ENCODE measurements around the gene LRP2.
A peak's percentile ranks its signal among the peaks of the same experiment; 100 is the strongest.

The LRP2 gene

DNA sequence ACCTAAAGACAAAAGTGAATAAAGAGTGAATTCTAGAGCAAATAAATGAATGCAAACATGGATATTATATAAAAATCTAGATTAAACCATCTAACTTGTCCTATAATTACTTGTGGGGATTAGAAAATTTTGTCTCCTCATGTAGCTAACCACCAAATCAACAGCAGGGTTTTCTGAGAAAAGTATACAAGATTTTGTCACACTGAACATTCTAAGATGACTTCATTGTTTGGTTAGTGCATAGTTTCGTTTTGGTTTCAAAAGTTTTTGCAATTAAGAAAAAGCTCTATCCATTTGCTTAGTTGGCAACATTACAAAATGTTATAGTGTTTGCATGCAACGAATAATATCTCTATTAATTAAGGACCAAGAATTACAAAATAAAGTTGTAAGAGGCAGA lies 125.0 kb downstream of the LRP2 start:
- no peak for DNase-seq

- DNase-seq: no peak
Measured at GRCh38 chr2:169232551-169233154, 129.7 kb downstream of the LRP2 start.

DNA sequence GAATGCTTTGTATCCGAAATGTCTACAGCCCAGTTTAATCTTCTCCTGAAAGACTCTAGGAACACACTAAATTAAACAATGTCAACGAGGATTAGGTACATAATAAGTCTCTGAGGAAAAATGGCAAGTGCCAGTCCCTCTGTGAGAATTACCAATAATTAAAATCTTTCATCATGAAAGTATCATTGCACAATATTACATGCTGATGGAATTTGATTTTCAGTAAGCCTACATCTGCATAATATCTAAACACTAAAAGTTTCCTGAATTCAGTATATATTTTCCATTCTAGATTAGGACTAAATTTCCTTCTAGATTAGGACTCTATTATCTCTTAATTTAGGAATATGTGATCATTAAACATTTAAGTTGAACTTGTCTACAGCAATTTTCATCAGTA lies 132.1 kb downstream of the LRP2 start:
- no peak for DNase-seq

DNA sequence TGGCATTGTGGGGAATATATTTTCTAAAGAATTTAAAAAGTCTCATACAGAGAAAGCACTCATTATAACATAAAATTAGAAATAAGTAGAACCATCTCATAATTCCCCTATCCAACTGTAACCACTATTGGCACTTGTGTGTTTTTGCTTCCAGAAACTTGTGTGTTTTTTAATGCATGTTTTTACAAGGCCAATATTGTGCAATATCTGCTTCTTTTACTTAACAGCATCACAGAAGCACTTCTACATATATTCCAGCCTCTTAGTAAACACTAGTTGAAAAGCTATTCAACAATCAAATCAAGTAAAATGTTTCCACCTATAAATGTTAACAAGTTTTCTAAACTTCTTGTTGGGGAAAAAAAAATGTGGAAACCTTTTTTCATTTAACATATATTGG lies 132.7 kb downstream of the LRP2 start:
- no peak for DNase-seq

- no peak for DNase-seq
Measured at GRCh38 chr2:169225906-169226305, 136.4 kb downstream of the LRP2 start.

DNA sequence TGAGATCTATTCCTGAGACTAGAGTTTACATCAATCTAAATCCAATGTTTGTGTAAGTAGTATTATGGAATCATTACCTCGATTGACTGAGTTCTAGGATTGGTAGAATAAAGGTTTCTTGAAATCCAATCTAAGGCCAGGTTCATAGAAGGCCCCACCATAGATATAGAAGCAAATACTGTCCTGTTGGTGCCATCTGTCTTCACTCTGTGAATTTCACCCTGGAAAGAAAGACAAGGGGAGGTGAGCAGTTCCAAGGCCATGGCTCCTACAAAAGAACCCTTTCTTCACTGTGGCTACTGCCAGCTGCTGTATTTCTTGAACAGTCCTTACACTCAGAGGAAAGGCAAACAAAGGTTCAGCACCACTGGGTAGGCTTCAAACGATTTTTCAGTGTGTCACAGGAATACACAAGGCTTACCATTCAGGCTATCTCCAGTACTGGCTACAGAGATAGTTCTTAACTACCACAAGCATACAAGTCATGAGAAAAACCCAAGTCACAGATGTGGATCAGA lies 137.0 kb downstream of the LRP2 start:
- no peak for DNase-seq

GRCh38 chr2:169222665-169223064 lies 139.7 kb downstream of the LRP2 start:
- no peak for DNase-seq

DNA sequence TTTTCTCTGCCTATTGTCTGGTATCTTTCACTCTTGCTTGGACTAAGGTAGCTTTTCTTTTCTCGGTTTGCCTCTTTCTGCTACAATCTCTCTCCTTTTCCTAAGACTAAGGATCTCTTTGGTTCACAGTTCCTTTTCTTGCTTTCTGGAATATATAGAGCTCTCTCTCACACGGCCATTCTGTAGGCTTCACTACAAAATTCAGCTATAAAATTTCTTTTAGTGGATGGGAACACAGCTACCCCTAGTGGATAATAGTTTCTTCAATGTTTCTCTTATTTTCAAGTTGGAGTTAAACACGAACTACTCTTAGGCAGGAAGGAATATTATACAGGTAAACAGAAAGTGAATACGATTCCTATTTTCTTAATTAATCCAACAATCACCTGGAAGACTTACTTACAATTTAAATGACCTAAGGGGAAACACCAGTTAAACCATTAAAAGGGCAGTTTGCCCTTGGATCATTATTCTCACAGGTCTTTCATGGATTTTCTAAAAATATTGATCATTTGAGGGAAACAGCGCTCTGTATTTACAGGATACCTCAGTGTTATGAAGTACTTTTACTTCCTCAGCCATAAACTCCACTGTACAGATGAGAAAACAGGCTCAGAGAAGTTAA lies 140.5 kb downstream of the LRP2 start:
- peak; percentile 20 to 58 for DNase-seq

- no peak for DNase-seq
Measured at GRCh38 chr2:169210917-169211316, 151.4 kb downstream of the LRP2 start.

- no peak for DNase-seq
Measured at GRCh38 chr2:169208026-169208425, 154.3 kb downstream of the LRP2 start.

DNA sequence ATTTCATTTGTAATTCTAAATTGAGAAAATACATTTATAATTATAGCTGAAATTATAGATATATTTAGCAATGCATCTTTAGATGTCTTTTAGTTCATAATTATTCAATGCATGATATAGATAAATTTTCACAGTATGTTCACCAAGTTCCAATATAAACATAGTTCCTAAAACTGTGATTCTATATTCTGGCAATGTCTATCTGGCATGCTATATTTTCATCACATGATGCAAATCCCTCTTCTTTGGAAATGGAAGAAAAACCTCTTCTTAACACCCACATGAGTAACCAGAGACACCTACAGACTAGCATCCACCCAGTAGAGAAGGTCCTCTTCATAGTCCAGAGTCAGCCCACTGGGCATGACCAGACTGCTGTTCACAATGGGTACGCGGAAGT lies 157.2 kb downstream of the LRP2 start:
- DNase-seq: no peak

DNA sequence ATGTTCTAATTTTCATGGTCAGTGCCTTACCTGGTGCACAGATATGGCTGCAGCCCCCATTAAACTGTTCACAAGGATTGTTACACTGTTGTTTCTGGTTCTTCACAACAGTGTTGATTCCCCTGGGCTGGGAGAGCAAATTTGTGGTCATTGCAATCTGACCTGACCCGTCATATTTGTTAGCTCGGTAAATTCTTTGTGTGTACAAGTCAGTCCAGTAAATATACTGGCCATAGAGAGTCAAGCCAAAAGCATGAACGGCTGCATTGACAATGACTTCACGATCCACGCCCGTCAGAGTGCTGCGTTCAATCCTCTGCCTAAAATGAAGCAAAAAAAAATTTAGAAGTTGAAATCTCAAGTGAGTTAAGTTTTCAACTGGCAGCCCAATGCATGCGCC lies 158.4 kb downstream of the LRP2 start:
- no peak for DNase-seq

GRCh38 chr2:169200756-169201155 lies 161.6 kb downstream of the LRP2 start:
- no peak for DNase-seq

DNA sequence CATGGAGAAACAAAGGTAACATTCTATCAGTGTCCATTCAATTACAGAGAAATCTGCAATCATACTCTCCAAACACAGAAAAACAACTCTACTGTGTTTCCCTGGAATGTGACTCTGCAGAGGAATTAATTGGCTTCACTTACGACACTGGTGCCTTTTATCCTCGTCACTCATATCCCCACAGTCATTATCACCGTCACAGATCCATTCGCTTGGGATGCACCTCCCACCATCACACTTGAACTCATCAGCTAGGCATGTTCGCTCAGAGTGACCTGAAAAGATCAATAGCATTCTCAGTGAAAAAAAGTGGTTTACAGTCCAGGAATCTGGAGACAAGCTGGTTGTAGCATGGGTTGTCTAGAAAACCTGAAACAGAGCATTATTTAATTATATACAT lies 168.7 kb downstream of the LRP2 start:
- no peak for DNase-seq

- no peak for DNase-seq
Measured at GRCh38 chr2:169190197-169190775, 172.0 kb downstream of the LRP2 start.

DNA sequence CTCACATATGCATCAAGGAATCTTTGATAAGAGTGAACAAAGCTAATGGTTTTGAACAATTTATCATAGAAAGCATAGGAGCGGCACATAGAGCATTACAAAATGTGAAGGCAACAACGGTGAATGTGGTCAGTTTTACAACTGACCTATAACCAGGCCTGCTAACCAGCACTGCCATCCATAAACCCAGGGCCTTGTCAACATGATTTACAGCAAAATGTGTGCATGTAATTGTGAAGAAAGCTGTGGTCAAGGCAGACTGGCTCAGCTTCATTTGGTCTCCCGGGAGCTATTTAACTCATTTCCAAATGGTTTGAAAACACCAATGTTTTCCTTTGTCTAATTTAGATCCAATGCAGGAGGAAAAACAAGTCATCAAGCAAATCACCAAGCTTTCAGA lies 173.2 kb downstream of the LRP2 start:
- no peak for DNase-seq

DNA sequence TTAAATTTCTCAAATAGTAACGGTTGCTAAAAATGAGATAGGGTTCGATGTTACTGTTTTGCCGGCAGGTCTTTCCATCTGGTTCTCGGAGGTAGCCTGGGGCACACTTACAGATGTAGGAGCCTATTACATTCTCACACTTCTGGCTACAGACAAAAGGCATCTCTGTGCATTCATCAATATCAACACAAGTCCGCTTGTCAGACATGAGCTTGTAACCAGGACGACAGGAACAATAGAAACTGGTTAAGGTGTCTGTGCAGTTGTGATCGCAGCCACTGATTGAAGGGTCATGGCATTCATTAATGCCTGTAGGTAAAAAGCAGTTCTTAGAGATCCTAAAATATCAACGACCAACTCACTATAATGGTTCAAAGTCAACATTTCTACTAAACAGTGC lies 176.6 kb downstream of the LRP2 start:
- DNase-seq: no peak

GRCh38 chr2:169184074-169184473 lies 178.3 kb downstream of the LRP2 start:
- no peak for DNase-seq

GRCh38 chr2:169182573-169182972 lies 179.8 kb downstream of the LRP2 start:
- no peak for DNase-seq

- DNase-seq: no peak
Measured at GRCh38 chr2:169178804-169179390, 183.4 kb downstream of the LRP2 start.

GRCh38 chr2:169178364-169178763 lies 184.0 kb downstream of the LRP2 start:
- no peak for DNase-seq

DNA sequence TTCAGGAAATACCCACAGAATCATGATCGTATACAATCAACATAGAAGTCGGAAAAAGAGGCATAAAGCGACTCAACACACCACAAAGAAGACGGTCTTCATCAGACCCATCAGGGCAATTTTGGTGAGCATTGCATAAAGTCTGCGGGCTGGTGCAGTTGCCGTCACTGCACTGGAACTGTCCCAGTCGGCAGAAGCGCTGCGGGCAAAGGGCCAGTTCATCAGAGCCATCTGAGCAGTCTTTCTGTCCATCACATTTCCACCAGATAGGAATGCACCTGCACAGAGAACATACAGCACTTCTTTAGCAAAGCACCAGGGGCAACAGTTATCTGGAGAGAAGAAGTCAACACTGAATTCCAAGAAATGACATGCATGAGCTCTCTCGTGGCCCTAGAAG lies 187.2 kb downstream of the LRP2 start:
- no peak for DNase-seq

- no peak for DNase-seq
Measured at GRCh38 chr2:169173876-169174275, 188.5 kb downstream of the LRP2 start.

- DNase-seq: no peak
Measured at GRCh38 chr2:169172914-169173313, 189.4 kb downstream of the LRP2 start.

All from NCI-H2081 (cell line).